GM12872 (cell line): ENCODE results near the gene RASSF6.

Experiments used
- TF ChIP-seq, protein P1 (sequence below): IDR thresholded peaks from 3 replicates; pipeline ENCODE4 v1.5.1; 2011; ENCODE audit warnings: low read depth, mild to moderate bottlenecking, low read length, moderate library complexity; ENCODE audit not compliant: insufficient read depth

The RASSF6 gene

DNA sequence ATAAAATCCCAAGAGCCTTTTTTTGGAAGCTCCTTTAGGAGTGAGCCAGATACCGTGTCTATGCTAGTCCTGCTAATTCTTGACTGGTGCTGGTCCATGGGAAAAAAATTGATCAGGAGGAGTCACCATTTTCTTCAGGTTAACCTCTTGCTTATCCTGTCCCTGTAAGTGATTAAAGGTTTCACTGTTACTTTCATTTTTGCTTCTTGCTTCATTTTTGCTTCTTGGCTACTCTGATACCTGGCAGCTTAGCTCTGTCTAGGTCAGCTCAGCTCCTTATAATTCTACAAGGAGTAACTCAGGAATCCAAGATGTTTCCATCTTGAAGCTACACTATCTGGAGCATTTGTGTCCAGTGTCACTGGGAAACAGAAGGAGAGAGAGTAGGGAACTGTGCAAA is 93.0 kb downstream of the RASSF6 start:
- TF ChIP-seq, protein P1, sequence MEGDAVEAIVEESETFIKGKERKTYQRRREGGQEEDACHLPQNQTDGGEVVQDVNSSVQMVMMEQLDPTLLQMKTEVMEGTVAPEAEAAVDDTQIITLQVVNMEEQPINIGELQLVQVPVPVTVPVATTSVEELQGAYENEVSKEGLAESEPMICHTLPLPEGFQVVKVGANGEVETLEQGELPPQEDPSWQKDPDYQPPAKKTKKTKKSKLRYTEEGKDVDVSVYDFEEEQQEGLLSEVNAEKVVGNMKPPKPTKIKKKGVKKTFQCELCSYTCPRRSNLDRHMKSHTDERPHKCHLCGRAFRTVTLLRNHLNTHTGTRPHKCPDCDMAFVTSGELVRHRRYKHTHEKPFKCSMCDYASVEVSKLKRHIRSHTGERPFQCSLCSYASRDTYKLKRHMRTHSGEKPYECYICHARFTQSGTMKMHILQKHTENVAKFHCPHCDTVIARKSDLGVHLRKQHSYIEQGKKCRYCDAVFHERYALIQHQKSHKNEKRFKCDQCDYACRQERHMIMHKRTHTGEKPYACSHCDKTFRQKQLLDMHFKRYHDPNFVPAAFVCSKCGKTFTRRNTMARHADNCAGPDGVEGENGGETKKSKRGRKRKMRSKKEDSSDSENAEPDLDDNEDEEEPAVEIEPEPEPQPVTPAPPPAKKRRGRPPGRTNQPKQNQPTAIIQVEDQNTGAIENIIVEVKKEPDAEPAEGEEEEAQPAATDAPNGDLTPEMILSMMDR: no peak

DNA sequence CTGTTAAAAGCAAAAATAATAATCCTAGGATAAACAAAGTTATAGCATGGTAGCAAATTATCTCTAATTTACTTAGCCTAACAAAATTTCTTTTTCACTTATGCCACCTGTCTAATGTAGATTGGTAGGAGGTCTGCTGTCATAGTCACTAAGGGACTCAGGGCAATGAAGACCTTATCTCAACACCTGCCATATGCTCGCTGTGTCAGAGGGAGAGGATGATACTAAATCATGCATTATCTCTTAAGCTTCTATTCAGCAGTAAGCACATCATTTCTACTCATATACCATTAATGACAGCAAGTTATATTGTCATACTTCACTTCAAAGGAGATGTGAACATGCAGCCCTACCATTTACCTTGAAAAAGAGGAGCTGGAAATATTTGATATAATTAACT is 94.6 kb downstream of the RASSF6 start:
- TF ChIP-seq, protein P1: no peak

DNA sequence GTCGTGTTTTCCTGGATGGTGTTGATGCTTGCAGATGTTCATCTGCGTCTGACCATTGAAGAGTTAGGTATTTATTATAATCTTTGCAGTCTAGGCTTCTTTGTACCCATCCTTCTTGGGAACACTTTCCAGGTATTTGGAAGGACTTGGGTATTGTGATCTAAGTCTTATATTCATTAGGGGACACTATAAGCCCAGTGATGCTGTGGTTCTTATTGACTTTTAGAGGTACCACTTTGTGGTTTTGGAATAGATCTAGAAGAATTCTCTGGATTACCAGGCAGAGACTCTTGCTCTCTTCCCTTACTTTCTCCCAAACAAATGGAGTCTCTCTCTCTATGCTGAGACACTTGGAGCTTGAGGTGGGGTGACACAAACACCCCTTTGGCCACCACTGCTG is 97.1 kb downstream of the RASSF6 start:
- TF ChIP-seq, protein P1: no peak
